IPS-18c (cell line): ENCODE data around the gene MYDGF.

Experiments used
- H3K4me3 ChIP-seq: 2 replicates; pipeline ENCODE4 v1.7.0; 2013; ENCODE audit warnings: low read depth, mild to moderate bottlenecking, low read length, moderate library complexity; ENCODE audit not compliant: insufficient read depth
- H3K9me3 ChIP-seq: one replicate; pipeline ENCODE4 v1.6.1; 2013; ENCODE audit warnings: mild to moderate bottlenecking, low read length, moderate library complexity; ENCODE audit not compliant: control insufficient read depth, insufficient read depth

Gene MYDGF

DNA sequence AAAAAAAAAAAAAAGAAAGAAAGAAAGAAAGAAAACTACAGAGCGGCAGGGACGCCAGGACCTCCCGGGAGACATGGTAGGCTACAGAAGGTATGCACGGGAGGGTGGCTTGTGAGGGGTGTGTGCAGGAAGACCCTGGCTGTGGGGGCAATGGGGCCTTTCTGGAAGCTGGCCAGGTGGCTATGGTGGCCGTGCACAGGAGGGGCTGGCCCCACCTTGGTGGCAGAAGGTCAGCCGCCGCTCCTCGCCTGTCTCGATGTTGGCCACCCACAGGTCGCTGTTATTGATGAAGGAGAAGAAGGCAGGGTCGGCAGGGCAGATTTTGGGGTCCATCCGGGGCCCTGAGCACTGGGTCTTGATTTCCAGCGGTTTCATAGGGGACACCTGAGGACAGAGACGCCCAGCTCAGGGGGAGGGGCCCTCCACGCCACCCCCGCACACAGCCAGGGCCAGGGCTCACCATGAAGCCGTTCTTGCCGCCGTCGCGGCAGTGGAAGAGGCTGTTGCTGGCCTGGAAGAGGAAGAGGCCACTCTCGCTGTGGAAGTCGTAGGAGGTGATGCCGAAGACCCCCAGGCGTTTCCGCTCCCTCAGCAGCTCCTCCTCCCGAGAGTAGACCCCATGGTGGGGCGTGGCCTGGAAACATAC lies 33.7 kb upstream of the MYDGF start:
- no peaks in the 10 kb centered on the region for H3K9me3 ChIP-seq
- no peak overlapping the region for H3K4me3 ChIP-seq

DNA sequence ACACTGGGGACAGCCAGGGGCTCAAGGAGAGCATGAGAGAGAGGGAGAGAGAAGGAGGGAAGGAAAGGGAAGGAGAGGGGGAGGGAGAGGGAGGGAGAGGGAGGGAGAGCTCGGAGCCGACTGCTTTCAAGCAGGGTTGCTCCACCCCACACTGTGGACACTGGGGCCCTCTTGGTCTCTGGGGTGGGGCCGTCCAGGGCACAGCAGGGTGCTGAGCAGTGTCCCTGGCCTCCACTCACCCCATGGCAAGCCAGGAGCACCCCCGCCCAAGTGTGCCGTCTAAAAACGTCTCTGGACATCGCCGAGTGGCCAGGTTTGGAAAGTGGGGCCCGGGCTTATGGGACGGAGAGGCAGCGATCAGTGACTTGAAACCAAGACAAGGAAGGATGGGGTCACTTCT lies 32.6 kb upstream of the MYDGF start:
- H3K9me3 ChIP-seq: no peaks in the 10 kb centered on the region
- no peak overlapping the region for H3K4me3 ChIP-seq

DNA sequence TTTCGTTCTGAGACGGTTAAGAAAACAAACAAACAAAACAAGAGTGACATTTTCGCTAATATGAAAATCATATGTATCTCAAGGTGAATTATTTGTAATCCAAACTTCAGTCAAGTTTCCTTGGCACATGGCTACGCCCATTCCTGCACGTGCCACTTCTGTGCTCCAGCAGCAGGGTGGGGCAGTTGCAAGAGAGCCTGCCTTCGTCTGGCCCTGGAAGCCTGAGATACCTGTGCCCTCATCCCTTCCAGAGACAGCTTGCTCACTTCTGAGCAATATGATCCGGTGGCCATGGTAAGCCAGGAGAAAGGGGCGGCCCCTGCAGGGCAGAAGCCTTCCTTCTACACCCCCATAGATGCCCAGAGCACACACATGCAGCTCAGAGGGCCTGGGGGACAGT lies 31.4 kb upstream of the MYDGF start:
- Histone ChIP-seq H3K4me3 (no peak overlapping the region), H3K9me3 (no peaks in the 10 kb centered on the region)

DNA sequence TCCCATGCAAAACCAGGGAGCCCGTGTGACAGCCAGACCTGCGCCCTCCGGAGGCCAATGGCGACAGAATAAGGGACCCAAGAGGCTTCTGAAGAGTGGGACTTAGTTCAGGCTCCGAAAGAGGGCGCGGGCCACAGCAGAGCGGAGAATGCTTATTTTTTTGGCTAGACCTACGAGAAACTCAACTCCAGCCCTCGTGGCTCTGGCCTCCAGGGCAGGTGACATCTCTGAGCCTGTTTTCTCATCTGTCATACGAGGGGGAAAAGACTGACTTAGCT lies 30.5 kb upstream of the MYDGF start:
- Histone ChIP-seq H3K9me3 (no peaks in the 10 kb centered on the region), H3K4me3 (no peak overlapping the region)

DNA sequence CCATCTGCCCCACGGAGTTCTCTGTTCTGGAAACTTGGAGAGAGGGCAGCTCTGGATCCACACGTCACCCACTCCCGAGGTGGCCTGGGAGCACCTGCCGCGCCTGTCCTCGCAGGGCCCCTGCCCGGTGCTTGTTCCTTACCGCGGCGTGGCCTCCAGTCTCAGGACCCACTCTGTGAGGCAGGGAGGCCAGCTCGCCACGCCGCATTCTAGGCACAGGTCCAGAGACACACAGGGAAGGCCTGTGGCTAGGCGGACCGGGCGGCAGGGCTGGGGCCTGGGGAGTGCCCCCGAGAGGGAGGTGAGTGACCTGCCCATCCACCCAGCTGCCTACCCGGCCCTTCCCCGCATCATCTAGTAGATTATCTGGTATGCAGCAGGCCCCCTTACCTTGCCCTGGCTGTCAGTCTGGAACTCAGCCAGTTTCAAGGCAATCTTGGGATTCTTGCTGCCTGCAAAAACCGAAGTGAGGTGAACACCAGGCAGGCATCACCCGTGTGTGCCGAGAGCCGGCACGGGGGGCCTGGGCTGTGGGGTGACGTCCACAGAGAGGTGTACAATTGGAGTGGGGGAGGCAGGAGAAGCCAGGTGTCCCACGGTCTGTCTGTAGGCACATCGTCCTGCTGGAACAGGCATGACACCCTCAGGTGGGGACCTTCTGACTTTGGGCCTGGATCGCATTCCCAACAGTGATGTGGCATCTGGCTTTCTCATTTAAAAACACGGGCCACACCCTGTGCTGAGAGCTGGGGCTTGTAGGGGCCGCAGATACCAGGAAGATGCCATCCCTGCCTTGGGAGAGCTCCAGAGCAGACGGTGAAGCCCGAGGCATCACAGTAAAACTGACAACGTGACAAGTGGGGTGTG lies 29.9 kb upstream of the MYDGF start:
- H3K9me3 ChIP-seq: no peaks in the 10 kb centered on the region
- no peak overlapping the region for H3K4me3 ChIP-seq

DNA sequence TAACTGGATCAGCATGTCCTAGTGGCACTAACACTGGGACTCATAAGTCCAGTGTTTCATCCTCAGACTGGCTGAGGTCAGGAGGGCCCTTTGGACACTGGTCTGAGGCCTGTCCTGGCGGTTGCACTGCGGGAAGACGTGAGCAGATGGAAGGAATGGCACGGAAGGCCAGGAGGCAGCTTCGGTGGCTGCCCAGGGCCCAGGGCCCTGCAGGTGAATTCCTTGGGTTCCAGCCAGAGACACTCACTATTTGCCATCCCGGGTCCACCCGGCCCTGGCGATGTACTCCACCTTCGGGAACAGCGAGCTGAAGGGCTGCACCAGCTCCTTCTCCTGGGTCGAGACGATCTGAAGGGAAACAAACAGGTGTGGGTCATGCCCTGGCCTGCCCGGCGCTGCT lies 27.2 kb upstream of the MYDGF start:
- H3K9me3 ChIP-seq: no peaks in the 10 kb centered on the region
- H3K4me3 ChIP-seq: no peak overlapping the region

DNA sequence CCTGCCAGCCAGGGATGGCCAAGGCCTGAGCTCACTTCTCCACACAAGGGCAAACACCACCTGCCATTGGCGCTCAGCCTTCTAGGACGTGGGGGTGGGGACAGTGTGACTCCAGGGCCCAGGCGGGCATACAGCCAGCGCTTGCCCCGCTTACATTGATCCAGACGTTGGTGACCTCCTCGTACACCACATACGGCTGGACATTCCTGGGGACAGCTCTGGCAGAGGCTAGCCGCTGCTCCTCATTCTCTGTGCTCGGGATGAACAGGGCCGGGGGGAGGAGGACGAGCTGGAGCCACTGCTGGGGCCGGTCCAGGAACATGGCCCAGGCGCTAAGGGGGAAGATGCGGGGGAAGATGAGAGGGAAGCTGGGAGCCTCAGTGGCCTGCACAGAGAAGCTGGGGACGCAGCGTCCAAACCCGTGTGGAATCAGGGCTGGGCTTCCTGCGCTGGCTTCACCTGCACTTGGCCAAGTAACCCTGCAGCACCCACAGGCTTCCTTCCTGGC lies 25.1 kb upstream of the MYDGF start:
- no peak overlapping the region for H3K4me3 ChIP-seq
- no peaks in the 10 kb centered on the region for H3K9me3 ChIP-seq

DNA sequence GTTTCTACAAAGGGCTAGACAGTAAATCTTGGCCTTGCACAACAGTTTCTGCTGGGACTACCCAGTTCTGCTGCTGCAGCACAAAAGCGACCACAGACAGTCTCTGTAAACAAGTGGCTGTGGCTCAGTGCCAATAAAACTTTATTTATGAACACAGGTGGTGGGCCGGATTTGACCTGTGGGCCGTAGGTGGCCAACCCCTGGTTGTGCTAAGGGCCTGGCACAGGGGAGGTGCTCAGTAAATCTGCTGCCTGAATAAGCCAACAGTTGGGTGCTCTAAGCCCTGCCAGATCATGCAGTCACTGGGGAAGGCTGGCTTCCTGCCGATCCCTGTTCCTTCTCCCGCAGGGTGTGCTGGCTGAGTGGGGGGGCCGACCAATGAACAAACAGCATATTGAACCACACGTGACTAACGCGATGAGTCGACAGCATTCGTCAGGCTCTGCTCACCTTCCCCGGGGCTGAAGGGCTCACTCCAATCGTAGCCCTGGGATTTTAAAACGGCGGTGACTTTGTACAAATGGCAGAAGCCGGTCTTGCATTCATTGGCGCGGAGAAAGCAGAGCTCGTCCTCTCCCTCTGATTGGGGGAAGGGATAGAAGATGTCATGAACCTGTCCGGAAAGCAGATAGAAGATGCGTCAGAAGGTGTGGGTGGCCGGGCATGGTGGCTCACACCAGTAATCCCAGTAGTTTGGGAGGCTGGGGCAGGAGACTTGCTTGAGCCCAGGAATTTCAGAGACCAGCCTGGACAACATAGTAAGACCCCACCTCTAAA lies 24.3 kb upstream of the MYDGF start:
- Histone ChIP-seq H3K4me3 (no peak overlapping the region), H3K9me3 (no peaks in the 10 kb centered on the region)

DNA sequence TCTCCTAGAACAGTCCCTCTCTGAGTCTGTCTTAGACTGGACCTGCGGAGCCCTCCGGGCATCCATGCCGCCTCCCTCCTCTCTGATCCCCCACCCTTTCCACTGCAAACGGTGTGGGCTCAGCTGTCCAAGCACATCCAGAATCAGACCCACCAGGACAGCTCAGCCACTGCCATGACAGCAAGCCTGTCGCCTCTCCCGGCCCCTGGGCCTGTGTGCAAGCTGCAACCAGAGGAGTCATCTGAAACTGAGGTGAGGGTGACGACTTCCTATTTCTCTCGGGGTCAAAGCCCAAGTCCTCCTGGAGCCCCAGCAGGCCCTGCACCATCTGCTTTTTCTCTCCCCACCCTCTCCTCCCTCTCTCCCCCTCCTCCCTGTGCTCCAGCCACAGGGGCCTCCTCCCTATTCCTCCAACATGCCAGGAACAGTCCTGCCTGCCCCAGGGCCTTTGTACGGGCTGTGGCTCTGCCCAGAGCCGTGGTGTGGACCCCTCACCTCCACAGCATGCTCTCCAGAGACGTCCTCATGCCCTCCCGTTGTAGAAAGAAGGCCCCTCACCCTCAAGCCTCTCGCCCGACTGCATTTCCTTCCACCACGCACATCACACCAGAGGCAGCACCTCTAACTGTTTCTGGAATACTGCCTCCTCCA lies 23.5 kb upstream of the MYDGF start:
- no peaks in the 10 kb centered on the region for H3K9me3 ChIP-seq
- H3K4me3 ChIP-seq: no peak overlapping the region

DNA sequence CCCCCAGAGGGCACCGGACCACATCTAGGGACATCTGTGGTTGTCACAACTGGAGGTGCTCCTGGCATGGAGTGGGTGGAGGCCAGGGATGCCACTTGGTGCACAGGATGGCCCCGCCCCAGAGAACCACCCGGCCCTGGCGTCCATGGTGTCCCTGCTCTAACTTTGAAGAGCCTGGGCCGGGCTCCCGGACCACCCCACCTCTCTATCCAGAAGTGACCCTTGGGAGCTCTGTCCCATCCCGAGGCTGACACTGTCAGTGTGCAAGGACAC lies 22.9 kb upstream of the MYDGF start:
- no peak overlapping the region for H3K4me3 ChIP-seq
- no peaks in the 10 kb centered on the region for H3K9me3 ChIP-seq

DNA sequence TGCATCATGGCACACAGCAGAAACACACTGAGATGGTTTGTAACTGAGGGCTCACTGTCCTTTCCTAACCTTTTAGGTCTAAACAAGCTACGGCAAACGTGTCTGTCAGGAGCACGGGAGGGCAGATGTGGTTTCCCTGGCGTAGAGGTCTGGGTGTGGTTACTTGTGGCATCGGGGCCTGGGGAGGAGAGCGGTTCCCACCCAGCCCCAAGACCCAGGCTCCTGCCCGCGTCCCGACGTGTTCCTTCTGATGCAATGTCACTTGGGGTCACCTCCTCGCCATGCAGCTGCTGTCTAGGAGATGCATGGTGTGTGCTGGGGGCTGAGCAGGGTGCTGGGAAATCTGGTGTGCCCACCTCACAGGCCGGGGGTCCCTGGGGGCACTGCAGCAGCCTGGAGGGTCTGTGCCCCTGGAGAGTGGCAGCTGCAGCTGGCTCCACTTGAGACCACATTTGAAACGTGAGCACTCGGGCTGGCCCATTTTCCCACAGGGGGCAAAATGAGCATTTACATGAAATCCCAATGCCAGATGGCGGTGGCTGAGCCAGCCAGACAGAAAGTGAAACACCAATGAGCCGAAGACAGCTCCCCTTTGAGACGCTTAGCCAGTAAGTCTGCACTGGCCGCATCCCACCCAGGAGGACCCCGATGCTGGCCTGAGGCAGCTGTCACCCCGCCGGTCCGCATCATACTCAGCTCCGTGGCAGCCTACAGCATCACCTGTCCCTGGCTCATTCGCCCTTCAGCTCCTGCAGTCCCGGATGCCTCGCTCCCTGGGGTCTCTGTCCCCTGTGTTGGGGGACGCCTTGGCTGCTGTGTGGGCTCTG lies 22.3 kb upstream of the MYDGF start:
- Histone ChIP-seq H3K4me3 (no peak overlapping the region), H3K9me3 (no peaks in the 10 kb centered on the region)

DNA sequence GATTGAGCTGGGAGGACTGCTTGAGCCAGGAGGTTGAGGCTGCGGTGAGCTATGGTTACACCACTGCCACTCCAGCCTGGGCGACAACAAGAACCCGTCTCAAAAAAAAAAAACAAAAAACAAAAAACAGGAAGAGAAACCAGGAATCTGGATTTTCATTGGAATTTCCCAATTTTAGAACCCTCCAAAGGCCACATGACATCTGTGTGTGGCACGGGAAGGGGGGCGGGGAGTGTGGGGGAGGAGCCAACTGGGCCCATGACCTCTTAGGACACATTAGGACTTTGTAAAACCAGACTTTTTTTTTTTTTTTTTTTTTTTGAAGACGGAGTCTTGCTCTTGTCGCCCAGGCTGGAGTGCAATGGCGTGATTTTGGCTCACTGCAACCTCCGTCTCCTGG lies 21.2 kb upstream of the MYDGF start:
- H3K4me3 ChIP-seq: no peak overlapping the region
- H3K9me3 ChIP-seq: no peaks in the 10 kb centered on the region

DNA sequence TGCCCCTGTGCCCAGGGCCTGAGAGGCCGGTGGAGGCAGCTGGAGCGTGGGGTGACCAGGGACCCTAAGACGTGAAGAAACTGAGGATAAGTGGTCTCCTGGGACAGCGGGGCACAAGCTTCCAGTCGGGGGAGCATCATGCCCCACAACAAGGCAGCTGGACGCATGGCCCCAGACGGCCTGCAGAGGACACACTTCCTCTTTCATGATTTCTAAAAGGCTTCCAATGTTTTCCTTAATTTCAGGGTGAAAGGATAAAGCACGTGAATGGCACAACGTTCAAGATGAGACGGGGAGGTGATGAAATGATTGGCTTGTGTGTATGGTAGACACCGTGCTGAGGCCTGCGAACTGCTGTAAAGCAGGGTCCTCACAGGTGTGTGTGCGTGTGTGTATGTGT lies 20.2 kb upstream of the MYDGF start:
- no peak overlapping the region for H3K4me3 ChIP-seq
- no peaks in the 10 kb centered on the region for H3K9me3 ChIP-seq

DNA sequence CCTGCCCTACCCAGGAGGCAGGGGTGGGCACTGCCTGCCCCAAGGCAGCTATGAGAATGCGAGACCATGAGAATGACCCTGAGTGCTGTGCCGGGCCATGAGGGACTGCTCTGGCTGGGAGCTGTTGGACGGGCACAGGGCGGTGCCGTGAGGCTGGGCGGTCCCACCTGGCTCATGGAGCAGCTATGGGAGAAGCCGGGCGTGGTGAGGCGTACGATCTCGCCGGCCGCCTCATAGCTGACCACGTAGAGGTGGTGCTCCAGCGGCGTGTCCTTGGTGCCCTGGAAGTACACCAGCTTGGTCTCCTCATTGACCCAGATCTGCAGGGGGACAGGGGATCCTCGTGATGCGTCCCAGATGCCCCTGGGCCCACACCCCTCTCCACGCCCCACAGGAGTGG lies 19.3 kb upstream of the MYDGF start:
- Histone ChIP-seq H3K9me3 (no peaks in the 10 kb centered on the region), H3K4me3 (no peak overlapping the region)

DNA sequence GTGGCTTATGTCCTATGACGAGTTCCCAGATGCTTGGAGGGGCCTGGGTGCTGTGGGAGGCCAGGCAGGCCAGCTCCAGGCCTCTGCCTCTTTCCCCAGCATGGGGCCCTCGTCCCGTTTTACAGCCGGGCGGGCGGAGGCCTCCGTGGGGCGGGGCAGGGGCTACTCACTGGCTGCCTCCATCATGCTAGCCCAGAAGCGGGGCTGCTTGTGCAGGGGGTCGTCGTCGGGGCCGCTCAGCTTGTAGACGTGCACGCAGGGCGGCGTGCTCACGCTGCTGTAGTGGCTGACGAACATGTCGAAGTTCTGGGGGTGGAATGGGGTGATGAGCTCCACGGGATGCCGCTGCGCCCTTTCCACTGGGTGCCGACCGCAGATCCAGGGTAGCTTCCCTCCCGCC lies 18.4 kb upstream of the MYDGF start:
- Histone ChIP-seq H3K9me3 (no peaks in the 10 kb centered on the region), H3K4me3 (no peak overlapping the region)

DNA sequence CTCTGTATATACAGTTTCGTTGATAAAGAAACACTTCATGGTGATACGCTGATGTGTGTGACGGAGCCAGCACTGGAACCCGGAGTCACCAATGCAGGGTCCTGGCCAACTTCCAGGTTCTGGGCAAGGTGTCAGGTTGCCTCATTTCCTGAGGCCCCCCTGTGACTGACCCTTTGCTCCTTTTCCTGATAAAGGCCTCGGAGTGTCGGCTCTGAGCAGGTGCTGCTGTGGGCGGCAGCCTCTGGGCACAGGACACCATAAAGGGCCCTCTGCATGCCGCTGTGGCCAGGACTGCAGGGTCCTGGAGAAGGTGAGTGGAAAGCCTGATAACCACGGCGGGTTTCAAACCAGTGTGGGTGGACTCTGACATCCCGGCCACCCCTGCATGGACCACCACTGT lies 17.3 kb upstream of the MYDGF start:
- H3K4me3 ChIP-seq: no peak overlapping the region
- H3K9me3 ChIP-seq: no peaks in the 10 kb centered on the region

DNA sequence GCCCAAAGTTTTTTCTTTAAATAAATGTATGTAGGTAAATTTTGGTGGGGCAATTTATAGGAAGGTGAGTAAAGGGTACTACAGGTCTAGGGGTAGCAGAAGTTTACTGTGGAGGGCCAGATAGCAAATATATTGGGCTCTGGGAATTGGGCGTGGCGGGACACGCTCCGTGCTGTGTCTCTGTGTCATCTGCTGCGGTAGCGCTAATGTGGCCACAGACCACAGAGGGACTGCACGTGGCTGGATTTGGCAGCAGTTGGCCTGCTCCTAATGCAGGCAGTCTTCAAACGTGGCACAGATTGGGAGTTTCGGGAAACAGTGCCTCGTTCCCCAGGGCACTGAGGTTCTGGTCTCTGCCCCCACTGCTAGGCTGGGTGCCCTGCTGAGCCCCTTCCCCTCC lies 16.6 kb upstream of the MYDGF start:
- Histone ChIP-seq H3K9me3 (no peaks in the 10 kb centered on the region), H3K4me3 (no peak overlapping the region)
